Activated CD8-positive, alpha-beta memory T cell treated with anti-CD3 and anti-CD28 coated beads for 1 hour (primary cell): Measurements from ENCODE around the gene PLXNA4.

Experiments used
- DNase-seq, 2 donors: peaks; one replicate each; pipeline ENCODE4 v3.0.0-alpha.2; 2020; ENCODE audit warnings: low read depth in 1 of 2; ENCODE audit errors: extremely low read depth in 1 of 2

Gene PLXNA4

DNA sequence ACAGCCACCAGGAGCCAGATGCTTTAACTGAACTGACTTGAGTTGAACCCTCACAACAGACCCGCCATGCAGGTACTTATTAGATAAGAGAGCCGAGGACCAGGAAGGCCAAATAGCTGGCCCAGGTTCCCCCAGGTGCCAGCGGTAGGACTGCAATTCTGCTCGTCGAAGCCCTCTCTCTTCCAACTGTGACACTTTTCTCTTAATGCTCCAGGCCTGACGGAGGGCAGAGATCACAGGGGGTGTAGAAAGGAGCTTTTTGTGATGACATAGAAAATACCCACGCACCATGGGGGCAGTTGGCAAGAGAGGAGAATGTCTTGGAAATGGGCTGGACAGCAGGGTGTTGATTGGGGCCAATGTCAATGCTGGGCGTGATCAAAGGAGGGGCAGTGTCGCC is 208.5 kb downstream of the PLXNA4 start:
- DNase-seq: no peak

DNA sequence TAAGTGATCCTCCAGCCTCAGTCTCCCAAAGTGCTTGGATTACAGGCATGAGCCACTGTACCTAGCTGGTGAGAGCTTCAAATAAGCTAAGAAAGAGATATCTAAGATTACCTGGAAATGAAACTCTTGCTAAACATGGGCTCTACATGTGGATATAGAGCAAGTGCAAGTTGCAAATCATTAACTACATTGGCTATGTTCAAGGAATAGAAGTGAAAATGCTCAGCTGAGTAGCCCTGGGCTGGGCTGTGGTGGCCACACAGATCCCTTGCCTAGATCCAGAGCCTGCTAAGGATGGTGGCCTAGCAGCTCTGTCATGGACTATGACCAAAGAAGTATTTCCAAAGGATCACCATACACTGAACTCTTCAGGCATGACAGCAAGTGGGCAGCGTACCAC is 209.3 kb downstream of the PLXNA4 start:
- no peak for DNase-seq

DNA sequence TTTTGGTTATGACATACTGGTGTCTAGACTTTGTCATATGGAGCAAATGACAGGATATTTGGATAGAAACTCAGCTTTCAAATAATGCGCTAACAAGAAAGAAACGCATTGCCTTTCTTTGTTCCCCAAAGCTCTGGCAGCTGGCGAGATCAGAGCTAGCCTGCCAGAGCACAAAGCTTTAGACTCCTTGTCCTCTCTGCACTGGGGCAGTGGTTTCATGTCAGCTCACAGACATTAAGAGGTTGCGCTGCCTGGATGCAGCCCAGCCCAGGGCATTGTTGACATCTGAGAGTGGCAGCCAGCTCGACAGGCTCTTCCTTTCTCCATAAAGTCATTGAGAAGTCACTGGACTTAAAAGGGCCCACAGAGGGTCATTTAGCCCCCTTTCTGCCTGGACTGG is 212.0 kb downstream of the PLXNA4 start:
- no peak for DNase-seq

DNA sequence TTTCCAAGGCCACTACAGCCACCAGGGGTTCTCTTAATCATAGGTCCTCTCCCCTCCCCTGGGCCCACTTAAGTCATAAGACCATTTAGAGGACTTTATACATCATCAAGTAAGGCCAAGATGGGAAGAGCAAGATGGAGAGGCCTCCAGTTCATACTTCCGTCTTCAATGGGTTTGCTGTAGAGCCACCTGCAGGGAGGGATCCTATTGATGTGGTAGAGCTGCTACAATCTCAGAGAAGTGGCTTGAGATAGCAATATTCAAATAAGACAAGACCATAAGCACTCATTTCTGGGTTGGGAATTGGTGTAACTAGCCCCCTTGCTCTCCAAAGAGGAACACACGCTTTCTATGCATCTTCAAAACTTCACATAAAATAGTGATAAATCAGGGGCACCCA is 214.2 kb downstream of the PLXNA4 start:
- DNase-seq: no peak

- no peak for DNase-seq
Measured at GRCh38 chr7:132361146-132361545, 215.1 kb downstream of the PLXNA4 start.

DNA sequence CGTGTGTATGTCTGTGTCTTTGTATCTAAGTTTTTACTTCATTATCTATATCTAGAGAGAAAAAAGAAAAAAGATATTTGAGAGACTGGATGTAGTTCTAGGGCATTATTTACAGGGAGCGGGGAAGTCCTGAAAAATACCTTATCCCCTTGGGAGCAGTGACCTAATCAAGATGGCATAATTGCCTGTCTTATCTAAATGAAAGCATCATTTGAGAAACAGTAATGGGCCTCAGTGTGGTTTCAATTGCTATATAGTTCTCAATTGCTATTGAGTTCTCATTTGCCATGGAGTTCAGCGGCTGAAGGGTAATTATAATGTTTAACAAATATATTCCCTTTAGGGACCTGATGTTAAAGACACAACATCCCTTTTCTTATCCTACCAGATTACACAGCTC is 216.5 kb downstream of the PLXNA4 start:
- no peak for DNase-seq

GRCh38 chr7:132355048-132355447 is 221.2 kb downstream of the PLXNA4 start:
- no peak for DNase-seq

GRCh38 chr7:132354527-132354926 is 221.7 kb downstream of the PLXNA4 start:
- DNase-seq: no peak

- no peak for DNase-seq
Measured at GRCh38 chr7:132353936-132354335, 222.3 kb downstream of the PLXNA4 start.

GRCh38 chr7:132352800-132353199 is 223.5 kb downstream of the PLXNA4 start:
- no peak for DNase-seq

DNA sequence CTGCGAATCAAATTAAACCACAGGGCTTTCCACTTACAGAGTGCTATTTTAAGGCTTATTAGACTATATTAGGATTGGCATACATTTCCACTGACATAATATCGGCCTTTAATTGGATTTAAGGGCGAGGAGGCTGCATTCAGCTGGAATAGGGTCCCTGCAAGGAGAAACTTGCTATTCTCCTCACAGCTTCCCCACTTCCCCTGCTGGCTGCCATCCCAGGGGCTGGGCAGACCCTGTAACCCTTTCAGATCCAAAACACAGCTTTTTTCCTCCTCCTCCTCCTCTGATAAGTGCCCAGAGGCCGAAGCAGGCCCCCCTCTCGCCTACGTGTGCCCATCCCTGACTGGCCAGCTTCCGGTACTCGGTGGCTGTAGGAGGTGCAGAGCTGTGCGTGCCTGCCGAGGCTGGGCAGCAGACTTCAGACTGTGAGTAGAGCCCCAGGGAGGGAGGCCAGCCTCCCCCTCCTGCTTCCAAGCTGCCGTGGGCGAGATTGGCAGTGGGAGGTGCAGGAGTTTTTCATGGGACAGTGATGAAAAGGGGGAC is 224.2 kb downstream of the PLXNA4 start:
- DNase-seq: no peak

DNA sequence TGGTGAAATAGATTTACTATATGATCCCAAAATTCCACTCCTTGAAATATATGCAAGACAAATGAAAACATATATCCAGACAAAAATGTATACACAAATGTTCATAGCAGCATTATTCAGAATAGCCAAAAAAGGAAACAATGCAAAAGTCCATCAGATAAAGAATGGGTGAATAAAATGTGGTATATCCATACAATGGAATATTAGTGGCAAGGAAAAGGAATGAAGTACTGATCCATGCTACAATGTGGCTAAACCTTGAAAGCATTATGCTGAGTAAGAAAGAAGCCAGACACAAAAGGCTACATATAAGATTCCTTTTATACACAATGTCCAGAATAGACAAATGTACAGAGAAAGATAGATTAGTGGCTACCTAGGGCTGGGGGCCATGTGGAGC is 225.5 kb downstream of the PLXNA4 start:
- no peak for DNase-seq

DNA sequence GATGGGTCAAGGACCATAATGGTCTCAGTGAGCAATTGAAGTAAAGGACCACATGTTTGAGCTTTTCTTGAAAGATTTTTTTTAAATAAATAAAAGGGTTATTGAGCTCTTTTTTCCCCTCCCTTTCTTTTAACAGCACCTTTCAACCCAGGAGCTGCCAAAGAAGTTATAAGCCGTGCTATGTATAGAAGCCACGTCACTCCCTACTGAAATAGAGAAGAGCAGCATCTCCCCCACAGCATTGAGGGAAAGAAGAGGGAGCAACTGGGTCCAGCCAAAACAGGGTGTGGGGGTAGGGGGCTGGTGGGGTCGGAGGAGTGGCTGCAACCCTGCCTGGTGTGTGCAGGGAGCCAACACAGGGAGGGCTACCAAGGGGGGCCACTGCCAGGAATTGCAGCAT is 227.2 kb downstream of the PLXNA4 start:
- DNase-seq: no peak

DNA sequence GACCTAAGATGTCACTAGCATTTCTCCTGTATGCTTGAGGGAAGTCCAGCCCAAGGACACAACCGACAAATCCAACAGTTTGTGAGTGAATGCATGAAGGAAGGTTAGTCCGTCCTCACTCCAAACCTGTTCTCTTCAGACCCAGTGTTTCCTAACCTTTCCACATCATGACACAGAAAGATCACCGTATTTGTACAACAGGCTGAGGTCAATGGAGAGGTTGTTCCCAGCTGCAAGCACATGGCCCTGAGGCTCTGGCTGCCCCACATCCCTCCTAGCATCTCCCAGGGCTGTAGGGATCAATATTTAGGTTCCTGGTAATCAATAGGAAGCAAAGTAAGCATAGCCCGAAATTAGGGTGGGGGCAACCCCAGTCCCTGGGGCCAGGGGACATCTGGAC is 227.9 kb downstream of the PLXNA4 start:
- DNase-seq: no peak

DNA sequence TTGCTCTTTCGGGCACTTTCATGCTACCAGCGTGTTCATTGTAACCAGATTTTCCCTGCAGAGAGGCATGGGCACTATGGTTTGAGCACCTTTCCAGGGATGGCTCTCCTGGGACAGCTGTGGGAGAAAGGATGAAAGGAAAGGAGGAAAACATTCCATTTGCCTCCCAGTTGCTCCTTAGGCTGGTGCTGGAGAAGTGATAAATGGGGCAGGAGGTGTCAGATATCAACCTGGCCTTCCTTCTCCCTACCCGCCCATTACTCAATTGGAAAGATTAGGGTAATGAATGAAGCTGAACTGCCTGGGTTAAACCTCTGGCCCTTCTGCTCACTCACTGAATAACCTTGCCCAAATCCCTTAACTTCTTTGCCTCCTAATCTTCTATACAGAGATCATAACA is 228.4 kb downstream of the PLXNA4 start:
- DNase-seq: no peak

GRCh38 chr7:132347123-132347522 is 229.1 kb downstream of the PLXNA4 start:
- no peak for DNase-seq

DNA sequence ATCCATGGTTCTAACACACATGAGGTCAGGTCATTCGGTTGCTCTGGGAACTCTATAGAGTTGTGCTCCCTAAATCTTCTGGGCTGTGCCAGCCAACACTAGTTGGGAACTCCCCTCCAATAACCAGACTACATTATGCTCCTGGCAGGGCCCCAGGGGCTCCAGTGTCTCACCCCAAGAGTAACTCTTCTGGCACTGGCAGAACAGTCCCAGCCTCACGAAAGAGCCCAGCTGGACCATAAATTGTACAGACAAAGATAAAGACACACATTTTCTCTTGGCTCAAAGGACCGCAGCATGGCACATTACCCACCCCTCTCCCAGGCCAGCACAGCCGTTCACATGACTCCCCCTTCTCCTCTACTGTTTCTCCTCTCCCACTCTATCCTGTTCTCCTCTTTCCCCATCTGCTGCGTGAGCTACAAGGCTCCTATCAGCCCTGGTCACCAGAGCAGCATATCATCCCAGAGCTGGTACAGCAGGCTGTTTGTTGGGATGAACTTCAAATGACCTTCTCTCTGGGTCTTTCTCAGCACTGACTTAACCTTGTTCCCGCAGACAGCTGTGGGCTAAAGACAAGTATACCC is 230.6 kb downstream of the PLXNA4 start:
- DNase-seq: no peak

DNA sequence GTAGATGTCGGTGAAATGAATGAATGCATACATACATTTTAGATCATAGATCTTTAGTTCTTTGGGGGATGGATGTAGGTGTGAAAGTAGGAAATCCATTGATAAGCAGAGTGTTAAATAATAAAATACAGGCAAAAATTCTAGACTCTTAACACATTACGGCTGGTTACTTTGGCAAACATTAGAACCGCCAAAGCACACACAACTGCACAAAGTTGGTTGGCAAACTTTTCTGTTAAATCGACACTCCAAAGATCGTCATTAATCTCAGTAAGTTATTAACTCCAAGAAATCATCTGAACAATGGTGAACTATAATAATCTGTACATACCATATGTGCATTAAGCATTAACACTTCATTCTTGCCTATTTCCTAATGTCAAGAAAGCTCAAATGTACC is 231.2 kb downstream of the PLXNA4 start:
- no peak for DNase-seq

- no peak for DNase-seq
Measured at GRCh38 chr7:132343199-132343598, 233.1 kb downstream of the PLXNA4 start.

- DNase-seq: no peak
Measured at GRCh38 chr7:132337450-132338080, 238.7 kb downstream of the PLXNA4 start.

DNA sequence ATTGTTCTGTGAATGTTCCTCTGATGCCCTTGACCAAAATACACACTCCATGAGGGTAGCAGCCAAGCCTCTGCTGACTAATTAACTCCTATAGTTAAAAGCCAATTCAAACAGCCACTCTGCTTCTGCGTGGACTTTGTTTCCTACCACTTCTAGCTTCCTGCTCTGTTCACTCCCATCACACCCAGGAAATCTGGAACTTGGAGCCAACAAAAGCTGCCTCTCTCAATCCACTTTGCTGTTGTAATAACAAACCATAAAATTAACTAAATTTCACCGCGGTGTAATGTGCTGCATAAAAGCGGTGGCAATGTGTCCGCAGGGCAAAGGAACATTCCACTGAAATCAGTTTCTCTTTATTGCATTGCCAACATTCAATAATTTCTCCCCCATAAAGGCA is 239.5 kb downstream of the PLXNA4 start:
- DNase-seq: no peak

DNA sequence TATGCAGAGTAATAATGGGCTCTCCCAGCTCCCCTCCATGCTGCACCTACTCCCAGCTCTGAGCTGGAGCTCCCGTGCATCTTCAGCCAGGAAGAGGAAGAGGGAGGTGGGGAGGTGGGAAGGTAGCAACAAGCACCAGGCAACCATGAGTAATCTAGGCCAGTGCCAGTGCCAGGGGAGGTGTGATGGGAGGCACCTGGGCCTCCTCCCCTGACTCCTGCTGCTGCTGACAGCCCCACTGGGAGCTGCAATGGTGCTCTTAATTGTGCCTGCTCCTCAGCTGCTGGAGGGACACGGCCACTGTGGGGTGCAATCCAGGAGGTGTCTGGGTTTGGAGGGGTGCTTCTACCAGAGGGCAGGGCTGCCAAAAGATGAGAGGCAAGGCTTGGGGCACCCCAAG is 243.0 kb downstream of the PLXNA4 start:
- no peak for DNase-seq

DNA sequence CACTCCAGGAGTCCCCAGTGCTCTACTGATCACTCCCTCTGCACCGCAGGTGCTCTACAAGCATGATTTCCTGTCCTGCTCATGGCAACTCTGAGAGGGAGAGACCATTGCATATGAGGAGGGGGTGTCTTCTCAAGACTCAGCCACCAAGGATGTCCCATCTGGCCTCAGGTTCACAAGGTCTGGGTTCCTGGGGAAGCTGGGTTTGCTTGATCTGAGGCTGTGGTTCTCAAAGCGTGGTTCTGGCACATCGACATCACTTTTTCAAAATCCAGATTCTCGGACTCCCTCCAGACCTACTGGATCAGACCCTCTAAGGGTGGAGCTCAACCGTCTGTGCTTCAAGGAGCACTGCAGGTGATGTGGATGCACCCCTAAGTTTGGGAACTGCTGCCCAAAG is 247.5 kb downstream of the PLXNA4 start:
- DNase-seq: no peak
